CD4-positive, alpha-beta T cell treated with Interleukin-6 at 100 ng/mL for 8 hours (primary cell): ENCODE data around the gene SP6.
A peak's percentile ranks its signal among the peaks of the same experiment; 100 is the strongest.

ENCODE experiments used
- DNase-seq: peaks from one replicate; pipeline ENCODE4 v3.0.0-alpha.2; 2020; ENCODE audit warnings: mixed read lengths, low spot score

Gene SP6

DNA sequence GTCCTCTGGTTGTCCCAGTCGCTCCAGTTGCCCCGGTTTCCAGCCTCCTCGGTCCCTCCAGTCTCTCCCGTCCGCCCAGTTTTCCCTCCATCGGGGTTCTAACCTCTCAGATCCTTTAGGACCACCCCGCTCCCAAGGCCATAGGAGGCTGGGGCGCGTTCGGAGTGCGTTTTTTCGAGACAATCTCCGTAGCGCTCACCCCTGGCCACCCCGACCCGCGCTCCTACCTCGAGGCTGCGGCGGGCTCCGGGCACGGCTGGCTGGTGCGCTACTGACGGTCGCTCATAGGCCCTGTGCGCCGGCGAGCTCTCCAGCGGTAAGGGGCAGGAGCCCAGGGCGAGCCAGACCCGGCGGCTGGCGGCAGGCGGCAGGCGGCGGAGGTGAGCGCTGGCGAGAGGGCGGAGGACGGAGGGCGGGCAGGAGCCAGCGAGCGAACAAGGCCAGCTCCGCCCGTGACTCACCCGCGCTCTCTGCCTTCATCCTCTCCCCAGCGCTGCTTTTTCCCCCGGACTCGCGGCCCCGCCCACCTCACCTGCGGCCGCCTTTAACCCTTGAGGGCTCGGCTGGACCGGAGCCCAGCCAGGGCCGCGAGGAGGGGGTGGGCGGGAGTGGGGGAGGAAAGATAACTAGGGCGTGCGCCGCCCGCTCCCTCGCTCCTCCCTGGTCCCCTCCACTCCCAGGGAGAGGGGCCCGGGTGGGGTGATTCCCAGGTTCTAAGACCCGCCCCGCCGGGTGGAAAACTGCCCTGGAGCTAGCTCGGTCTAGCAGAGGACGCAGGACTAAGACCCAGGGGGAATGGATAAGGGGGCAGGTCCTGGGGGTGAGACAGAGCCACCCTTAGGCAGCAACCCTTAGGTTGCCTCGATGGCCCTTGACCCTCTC lies at the start of gene SP6:
TSS of gene SP6 (minus strand) at position 472 of the 882 bp plus-strand sequence. CDS start 2,734 bp downstream, outside the sequence.
- DNase-seq = peak; percentile 61

DNA sequence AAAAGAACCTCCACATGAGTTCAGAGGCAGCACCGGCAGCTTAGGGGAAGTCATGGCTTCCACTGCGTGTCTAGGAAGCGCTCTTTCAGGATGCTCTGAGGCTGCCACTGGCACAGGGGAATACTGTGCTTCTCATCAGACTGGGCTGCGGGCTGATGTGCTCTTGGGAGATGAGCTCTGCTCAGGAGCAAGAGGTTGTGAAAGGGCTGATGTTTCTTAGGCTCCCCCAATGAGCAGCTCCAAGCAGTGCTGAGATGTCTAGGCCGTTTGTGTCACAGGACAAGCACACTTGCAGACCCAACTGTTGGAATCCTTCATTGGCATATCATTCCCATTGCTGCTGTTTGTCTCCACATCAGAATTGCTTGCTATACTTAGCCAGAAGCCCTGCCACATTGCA lies 48.7 kb upstream of the SP6 start:
- DNase-seq = no peak

DNA sequence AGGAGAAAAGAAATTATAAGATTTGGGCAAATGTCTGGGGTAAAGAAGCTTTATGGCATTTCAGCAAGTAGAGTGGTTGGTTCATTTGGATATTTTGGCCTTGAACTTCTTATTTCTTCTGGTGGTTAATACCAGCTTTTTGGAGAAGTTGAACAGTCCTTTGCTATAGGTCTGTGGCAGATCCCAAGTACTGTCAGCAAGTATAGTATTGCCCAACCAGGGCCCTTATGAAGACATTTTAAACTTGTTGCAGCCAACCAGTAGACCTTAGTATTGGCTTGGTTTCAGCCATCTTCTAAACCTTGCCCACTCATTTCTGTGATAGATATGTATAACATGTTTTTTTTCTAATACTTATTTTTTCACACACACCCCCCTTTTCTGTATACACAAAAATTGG lies 47.3 kb upstream of the SP6 start:
- DNase-seq = no peak

DNA sequence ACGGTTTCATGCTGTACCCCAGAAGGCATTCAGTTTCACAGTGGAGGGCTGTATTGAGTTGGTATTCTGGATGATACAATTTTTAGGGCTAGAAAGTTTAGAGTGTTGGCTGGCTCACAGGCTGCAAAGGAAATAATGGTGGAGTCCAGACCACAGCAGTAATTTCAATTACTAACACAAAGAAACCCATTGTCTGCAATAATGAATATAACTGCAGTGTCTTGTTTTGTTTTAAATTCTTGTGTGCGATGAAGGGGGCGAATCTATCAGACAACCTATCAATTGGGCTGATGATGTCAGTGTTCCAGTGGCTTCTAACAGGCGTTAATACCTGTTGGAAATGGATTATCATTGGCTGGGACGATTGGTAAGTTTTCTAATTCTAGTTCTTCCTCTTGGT lies 46.6 kb upstream of the SP6 start:
- no peak for DNase-seq

DNA sequence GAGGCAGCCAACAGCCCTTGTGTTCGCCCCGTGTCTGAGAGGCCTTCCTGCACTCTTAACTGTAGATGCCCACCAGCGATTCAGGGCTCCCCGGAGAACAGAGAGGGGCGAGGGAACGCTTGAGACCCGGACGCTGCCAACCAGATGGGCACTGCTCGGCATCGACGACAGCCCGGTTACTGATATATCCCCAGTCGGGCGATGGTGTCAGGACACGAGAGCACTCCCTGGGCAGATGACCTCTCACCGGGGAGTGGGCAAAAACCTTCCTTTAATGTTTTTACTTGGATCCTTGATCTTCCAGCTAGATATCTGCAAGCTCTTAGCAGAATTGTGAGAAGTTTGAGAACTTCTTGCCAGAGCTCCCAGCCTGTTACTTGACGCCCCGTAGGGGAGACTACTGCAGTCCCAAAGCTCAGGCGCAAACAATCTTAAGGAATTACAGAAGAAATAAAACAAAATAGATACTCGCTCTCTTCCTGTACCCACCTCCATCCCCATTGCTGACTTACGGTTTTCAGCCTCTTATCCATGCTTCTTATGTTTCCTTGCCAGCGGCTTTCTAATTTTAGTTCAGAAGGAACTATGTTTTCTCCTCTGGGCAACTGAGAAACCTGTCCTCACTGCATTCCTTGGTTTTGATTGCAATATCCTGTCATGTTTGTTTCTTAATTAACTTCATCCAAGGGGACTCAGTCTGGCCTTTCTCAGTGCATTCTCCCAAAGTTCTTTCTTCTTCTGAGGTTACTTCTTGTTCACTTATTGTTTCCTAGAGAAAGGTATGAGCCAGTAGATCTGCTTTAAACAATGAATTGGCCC lies 45.9 kb upstream of the SP6 start:
- DNase-seq = no peak

DNA sequence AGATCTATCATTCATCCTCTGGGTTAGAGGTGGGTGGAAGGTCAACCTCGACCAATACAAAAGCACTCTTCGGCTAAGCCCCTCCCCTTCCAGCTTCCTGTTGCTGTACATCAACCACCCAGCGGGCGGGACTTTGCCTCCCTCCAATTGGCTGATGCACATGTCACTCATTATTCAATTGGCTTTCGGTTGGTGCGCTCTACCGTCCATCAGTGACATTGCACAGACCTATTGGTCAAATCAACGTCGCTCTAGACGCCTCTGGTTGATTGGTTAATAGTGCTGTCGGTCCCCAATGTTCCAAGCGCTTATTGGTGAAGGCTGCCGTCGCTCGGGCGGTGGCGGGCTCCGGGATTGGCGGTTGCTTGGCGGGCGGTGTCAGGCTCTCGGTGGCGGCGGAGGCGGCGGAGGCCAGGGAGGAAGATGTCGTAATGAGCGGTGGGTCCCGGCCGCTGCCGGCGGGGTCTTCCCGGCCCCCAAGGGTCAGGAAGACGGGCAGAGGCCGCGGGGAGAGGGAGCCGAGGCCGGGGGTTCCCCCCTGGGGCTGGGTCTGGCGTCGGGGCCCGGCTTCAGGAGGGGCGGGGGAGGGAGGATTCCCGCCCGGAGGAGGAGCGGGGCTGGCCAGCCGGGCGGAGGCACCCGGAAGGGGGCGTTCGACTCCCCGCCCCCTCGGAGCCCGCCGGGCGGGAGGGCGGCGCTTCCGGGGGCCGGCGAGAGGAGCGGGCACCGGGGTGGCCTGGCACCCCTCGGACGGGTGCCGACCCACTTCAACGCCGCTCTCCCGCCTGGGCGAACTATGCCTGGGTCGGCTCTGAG lies 45.1 kb upstream of the SP6 start, which contains the start of gene SP2:
TSS of gene SP2 (plus strand) at position 381 of the 816 bp plus-strand sequence. CDS start at position 432, 51 bp downstream.
- peak; percentile 99 for DNase-seq

DNA sequence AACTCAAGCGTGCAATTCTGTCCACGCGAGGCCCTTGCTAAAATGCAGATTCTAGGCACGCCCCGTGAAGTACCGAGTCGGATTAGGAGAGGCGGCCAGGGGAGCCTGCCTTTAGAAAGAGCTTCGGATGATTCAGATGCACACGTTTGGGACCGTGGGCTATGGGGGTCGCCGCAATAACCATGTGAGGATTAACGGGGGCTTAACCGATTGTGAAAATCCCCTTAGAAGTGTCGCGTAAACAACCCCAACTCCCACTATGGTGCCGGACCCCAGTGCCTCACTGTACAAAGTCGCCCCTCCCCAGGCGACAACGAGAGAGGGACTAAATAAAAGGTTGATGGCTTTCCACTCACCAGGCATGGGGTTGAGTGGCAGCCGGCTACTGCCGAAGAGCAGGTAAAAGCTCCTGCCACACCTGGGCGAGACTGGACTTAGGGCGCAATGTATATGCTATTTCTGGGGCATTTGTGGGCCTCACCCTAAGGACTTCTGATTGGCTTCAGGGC lies 44.4 kb upstream of the SP6 start:
- peak; percentile 1 for DNase-seq

DNA sequence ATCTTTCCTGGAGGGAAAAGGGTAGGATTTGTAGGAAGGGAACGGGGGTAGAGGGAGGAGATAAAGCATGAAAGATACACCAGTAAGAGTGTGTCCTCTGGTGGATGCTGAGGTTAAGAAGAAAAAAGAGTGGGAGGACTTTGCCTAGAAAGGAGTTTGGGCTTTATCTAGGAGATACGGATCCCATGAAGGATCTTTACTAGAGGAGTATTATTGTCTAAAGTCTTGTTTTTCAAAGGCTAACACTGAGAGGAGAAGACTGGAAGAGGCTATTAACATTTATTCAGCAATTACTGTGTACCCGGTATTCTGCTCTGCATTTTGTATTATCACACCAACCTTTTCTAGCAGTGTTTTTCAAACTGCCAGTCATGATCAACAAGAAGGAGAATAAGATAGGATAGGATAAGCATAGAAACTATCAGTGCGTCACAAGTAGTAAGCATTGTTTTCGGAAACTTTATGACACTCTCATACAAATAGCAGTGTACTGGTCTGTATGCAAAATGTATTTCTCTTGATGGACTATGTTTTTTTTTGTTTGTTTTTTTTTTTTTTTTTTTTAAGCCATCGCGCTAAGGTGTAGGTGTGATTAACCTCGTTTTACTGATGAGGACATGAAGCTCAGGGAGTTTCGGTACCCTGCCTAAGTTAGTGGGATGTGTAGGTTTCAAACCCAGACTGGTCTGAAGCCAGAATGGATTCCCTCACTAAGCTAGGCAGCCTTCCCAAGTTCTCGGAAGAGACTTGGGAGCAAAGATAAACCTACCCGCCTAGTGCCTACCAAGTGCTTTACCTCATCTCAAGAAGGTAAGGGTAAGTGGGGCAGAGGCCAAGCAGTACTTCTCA lies 43.8 kb upstream of the SP6 start:
- no peak for DNase-seq

DNA sequence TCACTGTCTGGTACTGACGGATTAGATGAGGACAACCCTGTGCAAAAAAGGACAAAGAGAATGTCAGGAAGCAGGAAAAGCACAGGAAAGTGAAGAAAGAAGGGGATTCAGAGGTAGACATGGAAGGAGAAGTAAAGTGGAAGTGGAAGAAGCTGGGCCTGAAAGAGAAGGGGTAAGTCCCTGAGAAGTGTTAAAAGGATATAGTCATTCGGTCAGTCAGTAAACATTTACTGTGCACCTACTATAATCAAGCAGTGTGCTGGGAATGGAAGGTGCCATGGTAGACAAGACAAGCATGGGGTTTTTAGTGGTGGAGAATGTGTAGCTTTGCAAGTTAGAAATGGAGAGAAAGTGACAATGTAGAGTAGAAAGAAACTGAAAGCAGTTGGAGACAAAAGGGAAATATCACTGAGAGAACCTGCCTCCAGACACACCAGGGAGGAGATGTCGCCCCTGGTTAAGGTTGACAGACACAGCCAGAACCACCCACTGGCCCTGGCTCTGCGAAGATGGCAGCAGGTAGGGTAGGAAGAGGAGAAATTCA lies 40.7 kb upstream of the SP6 start:
- no peak for DNase-seq

DNA sequence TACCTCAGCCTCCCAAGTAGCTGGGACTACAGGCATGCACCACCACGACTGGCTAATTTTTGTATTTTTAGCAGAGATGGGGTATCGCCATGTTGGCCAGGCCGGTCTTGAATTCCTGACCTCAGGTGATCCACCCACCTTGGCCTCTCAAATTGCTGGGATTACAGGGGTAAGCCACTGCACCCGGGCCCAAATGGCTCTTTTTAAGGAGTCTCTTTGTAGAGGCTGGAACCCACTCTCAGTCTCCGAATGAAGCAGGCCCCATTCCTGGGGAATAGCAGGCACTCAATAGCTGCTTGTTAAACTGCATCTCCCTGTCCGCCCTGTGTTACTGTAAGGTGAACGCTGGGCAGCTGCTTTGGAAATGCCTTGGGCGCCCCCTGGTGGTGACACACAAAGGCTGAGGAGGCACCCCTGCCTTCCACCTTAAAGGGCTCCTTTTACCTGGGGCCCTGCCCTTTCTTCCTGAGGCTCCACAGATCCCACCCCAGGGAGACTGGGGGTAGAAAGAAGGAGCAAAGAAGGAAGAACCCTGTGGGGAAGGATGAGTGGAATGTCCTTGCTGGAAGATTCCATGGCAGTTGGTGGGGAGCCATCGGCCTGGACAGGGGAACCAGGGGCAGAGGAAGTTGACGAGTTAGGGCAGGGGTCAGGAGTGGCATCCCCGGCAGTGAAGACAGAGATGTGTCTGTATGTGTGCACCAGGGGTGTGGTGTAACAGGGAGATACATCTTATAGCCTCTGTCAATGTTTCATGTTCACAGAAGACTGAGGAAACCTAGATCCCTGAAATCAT lies 39.0 kb upstream of the SP6 start:
- DNase-seq = peak; percentile 90

DNA sequence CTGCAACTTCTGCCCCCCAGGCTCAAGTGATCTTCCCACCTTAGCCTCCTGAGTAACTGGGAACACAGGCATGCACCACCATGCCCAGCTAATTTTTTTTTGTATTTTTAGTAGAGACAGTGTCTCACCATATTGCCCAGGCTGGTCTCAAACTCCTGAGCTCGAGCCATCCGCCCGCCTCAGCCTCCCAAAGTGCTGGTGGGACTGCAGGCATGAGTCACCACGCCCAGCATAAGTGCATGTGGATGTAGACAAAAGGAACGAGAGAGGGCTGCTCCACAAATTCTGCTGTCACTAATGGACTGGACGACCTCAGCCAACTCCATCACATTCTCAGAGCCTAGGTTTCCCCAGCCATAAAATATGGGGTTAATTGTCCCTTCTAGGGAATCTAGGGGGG lies 37.3 kb upstream of the SP6 start:
- DNase-seq = no peak

DNA sequence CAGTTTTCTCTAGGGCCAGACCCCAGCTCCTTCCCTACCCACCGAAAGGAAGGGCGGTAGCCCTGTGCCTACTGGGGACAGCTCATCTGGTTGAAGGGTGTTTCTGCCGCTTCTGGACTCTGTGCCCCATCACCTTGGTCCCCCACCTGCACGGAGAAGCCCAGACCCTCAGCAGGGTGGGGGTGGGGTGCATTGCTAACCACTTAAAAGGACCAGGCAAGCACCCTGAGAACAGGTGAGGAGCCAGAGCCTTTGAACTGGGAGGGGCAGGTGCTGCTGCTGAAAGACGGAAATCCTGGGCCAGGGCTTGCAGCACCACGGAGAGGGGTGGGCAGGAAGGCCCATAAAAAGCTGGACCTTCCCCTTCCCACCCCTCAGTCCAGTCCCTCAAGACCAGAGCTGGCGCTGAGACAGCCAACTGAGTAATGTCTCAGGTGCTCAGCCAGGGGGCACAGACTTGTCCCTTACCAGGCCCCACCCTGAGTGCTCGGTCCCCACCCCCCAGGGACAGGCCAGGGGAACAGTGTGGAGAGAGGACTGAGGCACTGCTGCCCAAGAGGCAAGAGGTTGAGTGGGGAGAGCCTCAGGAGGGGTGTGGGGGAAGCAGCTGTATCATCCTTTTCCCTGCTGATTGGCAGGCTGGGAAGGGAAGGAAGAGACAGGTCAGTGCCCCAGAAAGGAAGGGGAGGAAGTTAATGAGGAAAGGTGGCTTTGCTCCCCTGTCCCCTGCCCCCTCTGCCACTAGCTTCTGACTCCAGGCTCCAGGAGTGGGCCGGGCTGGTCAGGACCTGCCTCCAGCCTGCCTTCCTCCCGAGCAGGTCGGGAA lies 34.2 kb upstream of the SP6 start:
- peak; percentile 28 for DNase-seq

DNA sequence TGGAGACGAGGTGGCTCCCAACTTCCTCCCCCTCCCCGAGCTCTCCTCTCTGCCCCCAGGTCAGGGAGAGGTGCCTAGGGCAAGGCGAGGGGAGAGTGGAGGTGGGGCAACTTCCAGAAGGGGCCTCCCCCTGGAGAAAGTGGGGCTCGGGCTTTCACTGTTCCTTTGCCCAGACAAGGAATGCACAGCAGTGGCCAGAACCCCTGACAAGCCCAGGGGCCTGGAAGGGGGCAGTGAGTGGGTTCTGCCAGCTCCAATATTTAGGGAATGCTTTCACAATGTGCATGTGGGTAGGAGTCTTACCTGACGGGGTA lies 33.4 kb upstream of the SP6 start:
- DNase-seq = no peak

DNA sequence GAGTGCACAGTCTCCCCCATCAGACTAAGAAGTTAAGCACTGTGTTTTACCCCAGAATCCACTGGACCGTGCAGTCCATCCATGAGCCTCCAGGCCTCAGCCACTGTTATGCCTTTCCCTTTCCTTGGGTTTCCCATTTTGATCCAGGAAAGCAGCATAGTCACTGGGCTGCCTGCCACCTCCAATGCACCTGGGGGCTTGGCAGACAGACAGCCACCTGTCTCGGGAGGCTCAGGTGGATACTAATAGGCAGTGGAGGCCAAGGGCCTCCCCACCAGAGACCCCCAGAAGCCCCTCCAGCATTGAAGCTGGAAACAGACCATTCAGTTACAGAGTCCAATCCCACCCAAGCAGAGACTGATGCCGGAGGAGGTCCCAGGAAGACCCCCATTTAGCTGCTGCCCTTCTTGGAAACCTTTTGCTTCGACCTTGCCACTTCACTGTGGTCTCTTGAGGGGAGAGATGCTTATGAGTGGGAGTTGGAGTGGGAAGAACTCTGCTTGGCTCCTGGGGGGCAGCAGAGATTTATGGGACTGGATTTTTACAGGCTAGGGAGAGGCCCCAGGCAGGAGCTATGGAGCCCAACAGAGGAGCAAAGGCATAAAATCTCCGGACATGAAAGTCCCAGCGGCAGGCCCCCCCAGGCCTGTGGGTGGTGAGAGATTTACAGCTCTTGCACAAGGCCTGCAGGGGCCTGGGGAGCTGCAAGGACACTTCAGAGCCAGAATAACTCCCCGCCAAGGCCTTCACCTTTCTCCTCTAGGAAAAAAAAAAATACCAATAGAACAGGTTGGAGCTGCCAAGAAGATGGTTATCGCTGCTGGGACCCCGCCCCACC lies 32.8 kb upstream of the SP6 start:
- DNase-seq = no peak

DNA sequence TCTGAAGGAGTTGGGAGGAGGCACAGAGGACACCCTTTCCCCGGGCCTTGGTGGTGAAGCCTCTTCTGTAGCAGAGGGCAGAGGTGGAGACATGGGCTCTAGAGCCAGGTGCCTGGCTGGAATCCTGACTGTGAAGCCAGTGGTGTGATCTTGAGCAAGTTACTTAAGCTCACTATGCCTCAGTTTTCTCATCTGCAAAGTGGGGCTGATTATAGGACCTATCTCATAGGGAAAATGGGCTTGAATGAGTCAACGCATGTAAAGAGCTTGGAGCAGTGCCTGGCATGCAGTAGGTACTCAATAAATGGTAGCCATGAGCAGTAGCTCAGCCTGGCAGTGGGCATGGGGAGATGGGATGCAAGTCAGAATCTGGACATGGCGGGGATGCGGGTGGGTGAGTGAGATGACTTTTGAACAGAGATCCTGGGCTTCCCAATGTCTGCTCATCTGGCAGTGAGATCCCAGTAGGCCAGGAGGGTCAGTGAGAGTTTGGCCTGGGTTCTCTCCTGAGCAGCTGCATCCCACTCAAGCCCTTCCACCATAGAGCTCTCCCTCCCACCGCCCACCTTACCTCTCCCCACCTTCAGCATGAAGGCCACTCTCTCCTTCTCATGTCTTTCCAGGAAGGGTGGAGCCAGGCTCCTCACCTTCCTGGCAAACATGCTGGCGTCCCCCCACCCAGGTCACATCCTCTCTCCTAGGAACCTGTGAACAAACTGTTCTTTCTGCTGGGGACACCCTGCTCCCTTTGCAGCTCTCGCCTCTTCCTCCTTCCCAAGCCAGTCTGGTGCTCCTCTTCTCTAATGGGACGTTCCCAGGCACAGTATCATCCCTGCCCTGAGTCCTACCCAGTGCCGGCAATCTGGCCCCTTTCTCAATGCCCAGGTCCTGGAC lies 32.0 kb upstream of the SP6 start:
- no peak for DNase-seq

DNA sequence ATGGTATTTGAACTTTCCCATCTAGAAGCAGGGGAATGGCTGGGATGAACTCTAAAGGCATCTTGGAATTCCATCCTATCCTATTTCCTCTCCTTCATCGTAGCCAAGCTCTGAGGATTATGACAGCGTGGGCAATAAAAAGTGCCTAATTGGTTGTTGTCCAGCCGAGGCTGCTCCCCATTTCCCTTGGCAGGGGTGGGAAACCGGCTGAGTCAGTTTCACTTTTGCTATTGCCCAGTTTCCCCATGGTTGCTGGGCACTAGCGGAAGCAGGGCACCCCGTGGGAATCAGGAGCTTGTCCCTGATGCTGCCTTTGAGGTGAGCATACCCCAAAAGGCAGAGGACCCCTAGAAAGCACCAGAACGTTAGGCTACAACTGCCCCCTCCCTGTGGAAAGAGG lies 31.3 kb upstream of the SP6 start:
- no peak for DNase-seq

DNA sequence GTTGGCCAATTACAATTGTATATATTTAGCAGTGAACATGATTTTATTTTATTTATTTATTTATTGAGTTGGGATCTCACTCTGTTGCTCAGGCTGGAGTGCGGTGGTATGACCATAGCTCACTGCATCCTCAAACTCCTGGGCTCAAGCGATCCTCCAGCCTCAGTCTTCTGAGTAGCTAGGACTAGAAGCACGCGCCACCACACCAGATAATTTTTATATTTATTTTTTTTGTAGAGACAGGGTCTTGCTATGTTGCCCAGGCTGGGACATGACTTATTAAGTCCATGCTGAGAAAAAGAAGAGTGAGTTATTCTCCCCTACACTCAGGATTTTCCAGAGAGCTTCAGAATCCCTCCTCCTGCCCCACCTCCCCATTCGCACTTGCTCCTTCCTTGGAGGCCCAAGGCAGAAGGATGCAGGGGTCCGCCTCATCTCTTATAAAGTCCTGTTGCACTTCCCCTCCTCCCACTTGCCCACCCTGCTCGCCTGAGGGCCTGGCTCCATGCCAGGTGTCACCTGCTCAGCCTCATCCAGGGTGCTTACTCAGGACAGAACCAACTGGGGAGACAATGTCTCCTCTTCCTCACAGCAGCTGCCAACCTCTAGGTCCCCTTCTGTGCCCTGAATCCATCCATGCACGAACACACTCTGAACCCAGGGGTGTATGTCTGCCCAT lies 29.0 kb upstream of the SP6 start:
- DNase-seq = no peak
